Glutamatergic neuron (in vitro differentiated cells): ENCODE results near the gene GUCA1A. TPM values are rescaled to one million over a fixed set of nuclear protein-coding genes. Genes with fewer than 3 reads are reported as not detected.
"Not testable (repeated sequence)": the region's sequence is repeated elsewhere in the genome, so short reads cannot be mapped to it uniquely, and the experiment has no call there.

ENCODE experiments used
- DNase-seq: peaks from one replicate; pipeline ENCODE4 v3.0.0; 2022
- H3K27ac Mint-ChIP-seq: one replicate; pipeline ENCODE4 v1.8.0; 2020; ENCODE audit warnings: mild to moderate bottlenecking, mixed read lengths, inconsistent platforms; ENCODE audit not compliant: unreplicated experiment
- H3K27me3 Mint-ChIP-seq: one replicate; pipeline ENCODE4 v1.8.0; 2020; ENCODE audit warnings: mild to moderate bottlenecking, moderate library complexity, mixed read lengths, inconsistent platforms; ENCODE audit not compliant: unreplicated experiment
- H3K36me3 Mint-ChIP-seq: one replicate; pipeline ENCODE4 v1.8.0; 2020; ENCODE audit warnings: mild to moderate bottlenecking, mixed read lengths, inconsistent platforms; ENCODE audit not compliant: unreplicated experiment
- H3K4me1 Mint-ChIP-seq: one replicate; pipeline ENCODE4 v1.8.0; 2020; ENCODE audit warnings: mild to moderate bottlenecking, low read depth, mixed read lengths, inconsistent platforms; ENCODE audit not compliant: unreplicated experiment
- H3K4me3 Mint-ChIP-seq: one replicate; pipeline ENCODE4 v1.8.0; 2020; ENCODE audit warnings: mild to moderate bottlenecking, mixed read lengths, inconsistent platforms; ENCODE audit not compliant: unreplicated experiment
- H3K9me3 Mint-ChIP-seq: one replicate; pipeline ENCODE4 v1.8.0; 2020; ENCODE audit warnings: mild to moderate bottlenecking, moderate library complexity, mixed read lengths, inconsistent platforms; ENCODE audit not compliant: unreplicated experiment
- total RNA-seq: library from RNA; stranded (reverse); fragmentation: NEBNext Ultra II Directional; extraction: Animal tissue kit (Norgen Biotek cat#: 25700); gene quantifications from one replicate; pipeline ENCODE4 v1.2.1, GENCODE V29; 2021; ENCODE audit not compliant: unreplicated experiment
- TF ChIP-seq, protein P1 (sequence below): fragments of 200-600 bp; sonication (generic); IDR thresholded peaks from one replicate; pipeline ENCODE4 v1.5.0; 2021; ENCODE audit not compliant: partially characterized antibody, unreplicated experiment

The GUCA1A gene
- total RNA-seq, 1 donor from 2014 or later, result 2.2 TPM

DNA sequence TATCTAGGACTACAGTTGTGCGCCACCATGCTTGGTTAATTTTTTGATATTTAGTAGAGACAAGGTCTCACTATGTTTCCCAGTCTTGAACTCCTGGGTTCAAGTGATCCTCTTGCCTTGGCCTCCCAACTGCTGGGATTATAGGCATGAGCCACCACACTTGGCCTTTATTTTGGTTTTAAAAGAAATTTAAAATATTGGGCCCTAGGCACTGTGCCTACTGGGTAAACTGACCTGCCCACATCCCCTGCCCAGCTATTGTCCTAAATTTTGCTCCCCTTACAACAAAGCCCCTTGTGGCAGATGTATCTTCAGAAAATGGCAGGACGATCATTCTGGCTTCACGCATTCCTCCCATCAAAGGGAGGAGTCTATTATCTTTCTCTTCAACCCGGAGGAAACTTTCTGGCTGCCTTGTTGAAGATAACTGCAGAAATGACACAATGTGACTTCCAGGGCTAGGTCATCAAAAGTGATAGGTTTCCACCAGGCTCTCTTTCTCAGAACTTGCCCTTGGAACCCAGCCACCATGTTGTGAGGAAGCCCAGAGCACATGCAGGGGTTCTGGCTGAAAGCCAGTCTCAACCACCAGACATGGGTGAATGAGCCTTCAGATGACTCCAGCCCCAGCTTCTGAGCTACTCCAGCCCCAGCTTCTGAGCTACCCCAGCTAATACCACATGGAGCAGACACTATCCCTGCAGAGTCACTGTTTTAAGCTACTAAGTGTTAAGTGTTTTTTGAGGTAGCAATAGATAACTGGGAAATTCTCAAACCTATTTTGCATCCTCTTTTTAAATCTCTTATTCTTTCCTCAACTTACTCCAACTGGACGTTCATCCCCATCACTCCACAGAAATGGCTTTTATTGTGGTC is 26.2 kb downstream of the GUCA1A start:
- Mint-ChIP-seq H3K27me3 (no peaks in the 10 kb centered on the region), H3K4me3 (no peak overlapping the region), H3K27ac (no peak overlapping the region), H3K36me3 (peaks cover under 1% of the 10 kb centered on the region), H3K9me3 (peaks cover 5% of the 10 kb centered on the region), H3K4me1 (no peaks in the 10 kb centered on the region)
- no peak for DNase-seq
- TF ChIP-seq, protein P1, sequence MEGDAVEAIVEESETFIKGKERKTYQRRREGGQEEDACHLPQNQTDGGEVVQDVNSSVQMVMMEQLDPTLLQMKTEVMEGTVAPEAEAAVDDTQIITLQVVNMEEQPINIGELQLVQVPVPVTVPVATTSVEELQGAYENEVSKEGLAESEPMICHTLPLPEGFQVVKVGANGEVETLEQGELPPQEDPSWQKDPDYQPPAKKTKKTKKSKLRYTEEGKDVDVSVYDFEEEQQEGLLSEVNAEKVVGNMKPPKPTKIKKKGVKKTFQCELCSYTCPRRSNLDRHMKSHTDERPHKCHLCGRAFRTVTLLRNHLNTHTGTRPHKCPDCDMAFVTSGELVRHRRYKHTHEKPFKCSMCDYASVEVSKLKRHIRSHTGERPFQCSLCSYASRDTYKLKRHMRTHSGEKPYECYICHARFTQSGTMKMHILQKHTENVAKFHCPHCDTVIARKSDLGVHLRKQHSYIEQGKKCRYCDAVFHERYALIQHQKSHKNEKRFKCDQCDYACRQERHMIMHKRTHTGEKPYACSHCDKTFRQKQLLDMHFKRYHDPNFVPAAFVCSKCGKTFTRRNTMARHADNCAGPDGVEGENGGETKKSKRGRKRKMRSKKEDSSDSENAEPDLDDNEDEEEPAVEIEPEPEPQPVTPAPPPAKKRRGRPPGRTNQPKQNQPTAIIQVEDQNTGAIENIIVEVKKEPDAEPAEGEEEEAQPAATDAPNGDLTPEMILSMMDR, result no peak

DNA sequence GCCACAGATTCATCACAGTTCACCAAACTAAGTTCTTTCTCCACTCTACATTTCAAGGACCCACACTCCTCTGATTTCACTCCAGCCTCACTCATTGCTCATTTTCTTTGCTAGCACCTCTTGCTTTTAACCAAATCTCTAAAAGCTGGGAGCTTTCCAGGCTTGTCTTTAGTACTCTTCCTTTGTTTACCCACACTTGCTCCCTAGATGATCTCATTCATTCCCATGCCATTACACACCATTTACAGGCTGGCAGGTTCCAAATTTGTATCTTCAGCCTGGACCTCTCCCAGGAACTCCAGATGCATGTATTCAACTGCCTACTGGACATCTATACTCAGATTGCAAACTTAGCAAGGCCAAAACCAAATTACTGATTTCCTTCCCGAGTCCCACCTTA is 26.9 kb downstream of the GUCA1A start:
- Mint-ChIP-seq H3K36me3 (no peaks in the 10 kb centered on the region), H3K27me3 (no peaks in the 10 kb centered on the region), H3K27ac (no peak overlapping the region), H3K4me3 (no peak overlapping the region), H3K9me3 (peaks cover 5% of the 10 kb centered on the region), H3K4me1 (no peaks in the 10 kb centered on the region)
- DNase-seq, result no peak
- TF ChIP-seq, protein P1, result no peak

DNA sequence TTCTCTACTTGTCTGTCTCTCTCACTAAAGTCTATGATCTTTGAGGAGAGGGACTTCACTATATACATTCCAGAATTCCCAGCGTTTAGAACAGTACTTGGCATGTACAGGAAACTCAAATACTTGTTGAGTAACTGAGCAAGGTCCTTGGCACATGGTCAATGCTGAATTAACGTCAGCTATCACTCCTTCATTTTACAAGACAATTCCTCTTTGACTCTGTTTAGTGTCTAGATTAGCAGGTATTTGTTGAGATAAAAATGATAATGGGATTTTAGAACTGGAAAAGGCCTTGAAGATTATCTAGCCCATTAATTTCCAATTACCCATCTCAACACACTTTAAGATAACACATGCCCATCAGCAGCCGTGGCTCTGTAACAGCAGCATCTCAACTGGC is 28.2 kb downstream of the GUCA1A start:
- H3K27ac Mint-ChIP-seq, result no peak overlapping the region

DNA sequence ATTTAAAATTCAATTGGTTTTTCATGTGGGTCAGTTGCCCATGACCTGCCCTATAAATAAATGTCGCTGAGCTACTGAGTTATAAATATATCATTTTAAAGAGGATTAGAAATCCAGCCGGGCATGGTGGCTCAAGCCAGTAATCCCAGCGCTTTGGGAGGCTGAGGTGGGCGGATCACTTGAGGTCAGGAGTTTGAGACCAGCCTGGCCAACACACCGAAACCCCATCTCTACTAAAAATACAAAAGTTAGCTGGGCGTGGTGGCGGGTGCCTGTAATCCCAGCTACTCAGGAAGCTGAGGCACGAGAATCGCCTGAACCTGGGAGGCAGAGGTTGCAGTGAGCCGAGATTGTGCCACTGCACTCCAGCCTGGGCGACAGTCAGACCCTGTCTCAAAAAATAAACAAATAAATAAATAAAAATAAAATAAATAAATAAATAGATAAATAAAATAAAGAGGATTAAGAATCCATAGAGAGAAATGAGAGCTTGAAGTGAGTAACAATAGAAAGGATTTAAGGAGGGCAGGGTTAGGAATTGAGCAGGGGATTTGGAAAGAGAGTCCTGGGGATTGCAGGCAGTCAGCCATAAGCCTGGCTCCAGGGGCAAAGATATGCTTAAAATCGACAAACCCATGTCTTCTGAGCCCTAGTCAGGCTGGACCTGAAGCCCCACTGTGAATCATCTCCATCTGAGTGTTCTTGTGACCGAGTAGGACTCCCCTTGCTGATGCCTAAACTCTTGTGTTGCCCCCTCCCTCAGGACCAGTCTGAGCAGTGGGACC is 29.2 kb downstream of the GUCA1A start:
- not testable (repeated sequence) for H3K9me3 Mint-ChIP-seq, H3K36me3 Mint-ChIP-seq, H3K4me1 Mint-ChIP-seq, H3K4me3 Mint-ChIP-seq, DNase-seq, H3K27ac Mint-ChIP-seq, H3K27me3 Mint-ChIP-seq

More for the DNA sequence above, 28.2 kb downstream of the GUCA1A start:
- Mint-ChIP-seq H3K27me3 (no peaks in the 10 kb centered on the region), H3K4me1 (no peaks in the 10 kb centered on the region), H3K36me3 (no peaks in the 10 kb centered on the region), H3K9me3 (peaks cover 5% of the 10 kb centered on the region), H3K4me3 (no peak overlapping the region)
- DNase-seq, result no peak
- TF ChIP-seq, protein P1, result no peak

DNA sequence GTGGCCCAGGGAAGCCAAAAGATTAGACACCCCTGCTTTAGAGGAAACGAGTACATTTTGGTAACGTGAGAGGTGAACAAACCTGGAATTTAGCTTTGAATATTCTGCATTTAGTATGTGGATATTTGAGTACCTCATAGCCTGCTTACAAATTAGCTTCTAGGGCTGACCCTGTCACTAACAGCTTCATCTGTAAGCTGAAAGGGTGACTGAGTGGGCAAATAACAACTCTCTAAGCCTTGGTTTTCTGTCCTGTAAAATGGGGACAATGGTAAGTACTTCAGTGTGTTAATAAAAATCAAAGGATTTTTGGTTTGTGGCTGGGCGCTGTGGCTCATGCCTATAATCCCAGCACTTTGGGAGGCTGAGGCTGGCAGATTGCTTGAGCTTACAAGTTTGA is 30.0 kb downstream of the GUCA1A start:
- no peaks in the 10 kb centered on the region for H3K4me1 Mint-ChIP-seq
- no peak overlapping the region for H3K27ac Mint-ChIP-seq
- no peaks in the 10 kb centered on the region for H3K27me3 Mint-ChIP-seq
- no peaks in the 10 kb centered on the region for H3K36me3 Mint-ChIP-seq
- DNase-seq, result no peak
- H3K4me3 Mint-ChIP-seq, result no peak overlapping the region
- H3K9me3 Mint-ChIP-seq, result peaks cover 5% of the 10 kb centered on the region
- TF ChIP-seq, protein P1, result no peak
